ENCODE measurements around the gene ADRM1. TPM values are rescaled to one million over a fixed set of nuclear protein-coding genes. Genes with fewer than 3 reads are reported as not detected.

ADRM1 gene
- total RNA-seq, 4 donors from 2014 or later: 127 to 184 (median 173) TPM

GRCh38 chr20:62265365-62265764 is 37.4 kb upstream of the ADRM1 start:
- Histone ChIP-seq H3K9me3 (no peaks in the 10 kb centered on the region), H3K27ac (replicated peaks in 1 of 4) (no peak overlapping the region), H3K36me3 (peaks cover 28 to 92% (median 79%) of the 10 kb centered on the region in 4 donors), H3K4me1 (peaks cover 0 to 7% (median 0%) of the 10 kb centered on the region in 4 donors), H3K27me3 (no peaks in the 10 kb centered on the region), H3K4me3 (no peak overlapping the region)
- intact Hi-C loops (cut with DNase I): no loop called here
- TF ChIP-seq POLR2AphosphoS5 (IDR thresholded peaks at IDR 0.05) (no peak), POLR2A (IDR thresholded peaks at IDR 0.05; ENCODE audit: low read depth) (no peak), EP300 (IDR thresholded peaks at IDR 0.05) (no peak)
- TF ChIP-seq, protein P1, sequence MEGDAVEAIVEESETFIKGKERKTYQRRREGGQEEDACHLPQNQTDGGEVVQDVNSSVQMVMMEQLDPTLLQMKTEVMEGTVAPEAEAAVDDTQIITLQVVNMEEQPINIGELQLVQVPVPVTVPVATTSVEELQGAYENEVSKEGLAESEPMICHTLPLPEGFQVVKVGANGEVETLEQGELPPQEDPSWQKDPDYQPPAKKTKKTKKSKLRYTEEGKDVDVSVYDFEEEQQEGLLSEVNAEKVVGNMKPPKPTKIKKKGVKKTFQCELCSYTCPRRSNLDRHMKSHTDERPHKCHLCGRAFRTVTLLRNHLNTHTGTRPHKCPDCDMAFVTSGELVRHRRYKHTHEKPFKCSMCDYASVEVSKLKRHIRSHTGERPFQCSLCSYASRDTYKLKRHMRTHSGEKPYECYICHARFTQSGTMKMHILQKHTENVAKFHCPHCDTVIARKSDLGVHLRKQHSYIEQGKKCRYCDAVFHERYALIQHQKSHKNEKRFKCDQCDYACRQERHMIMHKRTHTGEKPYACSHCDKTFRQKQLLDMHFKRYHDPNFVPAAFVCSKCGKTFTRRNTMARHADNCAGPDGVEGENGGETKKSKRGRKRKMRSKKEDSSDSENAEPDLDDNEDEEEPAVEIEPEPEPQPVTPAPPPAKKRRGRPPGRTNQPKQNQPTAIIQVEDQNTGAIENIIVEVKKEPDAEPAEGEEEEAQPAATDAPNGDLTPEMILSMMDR (IDR thresholded peaks at IDR 0.05): no peak
- DNase-seq (ENCODE audit: extremely low spot score): no peak
- 100% methylated on average over 1 of the region's 1 CpG for WGBS

- Histone ChIP-seq H3K36me3 (peaks cover 18 to 85% (median 73%) of the 10 kb centered on the region in 4 donors), H3K4me1 (peaks cover 0 to 7% (median 0%) of the 10 kb centered on the region in 4 donors), H3K27me3 (no peaks in the 10 kb centered on the region), H3K4me3 (no peak overlapping the region), H3K9me3 (no peaks in the 10 kb centered on the region), H3K27ac (replicated peaks in 1 of 4) (no peak overlapping the region)
- DNase-seq (ENCODE audit: extremely low spot score): no peak
- intact Hi-C loops (cut with DNase I): no loop called here
- WGBS: 93% methylated on average over 10 of the region's 10 CpGs
- no peak for TF ChIP-seq EP300 (IDR thresholded peaks at IDR 0.05)
- no peak for TF ChIP-seq POLR2A (IDR thresholded peaks at IDR 0.05; ENCODE audit: low read depth)
- TF ChIP-seq POLR2AphosphoS5 (IDR thresholded peaks at IDR 0.05): no peak
- TF ChIP-seq, protein P1 (IDR thresholded peaks at IDR 0.05): no peak
These were observed 36.5 kb upstream of the ADRM1 start for GRCh38 chr20:62266340-62266739.

- no peak overlapping the region for H3K4me3 ChIP-seq
- H3K27ac ChIP-seq (replicated peaks in 1 of 4): no peak overlapping the region
- peaks cover 14 to 84% (median 73%) of the 10 kb centered on the region in 4 donors for H3K36me3 ChIP-seq
- WGBS: 93% methylated on average over 13 of the region's 13 CpGs
- H3K4me1 ChIP-seq: peaks cover 0 to 7% (median 0%) of the 10 kb centered on the region in 4 donors
- TF ChIP-seq EP300 (IDR thresholded peaks at IDR 0.05): no peak
- TF ChIP-seq, protein P1 (IDR thresholded peaks at IDR 0.05): no peak
- TF ChIP-seq POLR2A (IDR thresholded peaks at IDR 0.05; ENCODE audit: low read depth): no peak
- TF ChIP-seq POLR2AphosphoS5 (IDR thresholded peaks at IDR 0.05): no peak
- intact Hi-C loops (cut with DNase I): no loop called here
- DNase-seq (ENCODE audit: extremely low spot score): no peak
- H3K9me3 ChIP-seq: no peaks in the 10 kb centered on the region
- H3K27me3 ChIP-seq: no peaks in the 10 kb centered on the region
These were observed 35.9 kb upstream of the ADRM1 start for GRCh38 chr20:62266851-62267250.

DNA sequence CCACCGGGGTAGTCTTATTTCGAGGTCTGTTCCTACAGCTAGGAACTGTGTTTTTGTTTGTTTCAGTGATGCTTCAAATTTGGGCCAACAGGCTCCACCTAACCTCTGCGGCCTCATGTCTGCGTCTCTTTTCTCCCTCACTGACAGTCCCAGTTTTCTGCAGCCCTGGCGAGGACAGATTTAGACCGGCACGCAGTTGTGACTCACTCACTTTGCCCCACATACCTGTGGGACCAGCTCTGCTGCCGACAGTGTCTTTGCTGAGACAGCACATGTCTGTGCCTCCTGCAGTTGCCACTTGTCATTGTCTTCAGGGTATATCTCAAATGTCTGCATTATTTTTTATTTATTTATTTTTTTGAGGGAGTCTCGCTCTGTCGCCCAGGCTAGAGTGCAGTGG is 35.3 kb upstream of the ADRM1 start:
- Histone ChIP-seq H3K4me1 (peaks cover 0 to 7% (median 0%) of the 10 kb centered on the region in 4 donors), H3K9me3 (no peaks in the 10 kb centered on the region), H3K36me3 (peaks cover 19 to 84% (median 73%) of the 10 kb centered on the region in 4 donors), H3K27me3 (no peaks in the 10 kb centered on the region), H3K27ac (replicated peaks in 1 of 4) (no peak overlapping the region), H3K4me3 (no peak overlapping the region)
- WGBS: 84% methylated on average over 10 of the region's 10 CpGs
- intact Hi-C loops (cut with DNase I): no loop called here
- TF ChIP-seq POLR2A (IDR thresholded peaks at IDR 0.05; ENCODE audit: low read depth) (no peak), EP300 (IDR thresholded peaks at IDR 0.05) (no peak), POLR2AphosphoS5 (IDR thresholded peaks at IDR 0.05) (no peak)
- TF ChIP-seq, protein P1 (IDR thresholded peaks at IDR 0.05): no peak
- DNase-seq (ENCODE audit: extremely low spot score): no peak

Measured in esophagus muscularis mucosa (tissue), 4 donors.